OCI-LY7 (cell line): ENCODE results near the gene CLMP.

ENCODE experiments used
- EZH2phosphoT487 ChIP-seq: fragments of 200-600 bp; sonication (generic); IDR thresholded peaks from 2 replicates; pipeline ENCODE4 v1.6.1; 2018; ENCODE audit warnings: low read depth, borderline replicate concordance, mild to moderate bottlenecking, mixed run types, antibody characterized with exemption, low read length, moderate library complexity, mixed read lengths
- TF ChIP-seq, protein P1 (sequence below): fragments of 200-600 bp; sonication (generic); conservative IDR thresholded peaks from 2 replicates; pipeline ENCODE4 v1.5.1; 2014; ENCODE audit warnings: mild to moderate bottlenecking, antibody characterized with exemption, low read length, moderate library complexity, mixed read lengths

DNA sequence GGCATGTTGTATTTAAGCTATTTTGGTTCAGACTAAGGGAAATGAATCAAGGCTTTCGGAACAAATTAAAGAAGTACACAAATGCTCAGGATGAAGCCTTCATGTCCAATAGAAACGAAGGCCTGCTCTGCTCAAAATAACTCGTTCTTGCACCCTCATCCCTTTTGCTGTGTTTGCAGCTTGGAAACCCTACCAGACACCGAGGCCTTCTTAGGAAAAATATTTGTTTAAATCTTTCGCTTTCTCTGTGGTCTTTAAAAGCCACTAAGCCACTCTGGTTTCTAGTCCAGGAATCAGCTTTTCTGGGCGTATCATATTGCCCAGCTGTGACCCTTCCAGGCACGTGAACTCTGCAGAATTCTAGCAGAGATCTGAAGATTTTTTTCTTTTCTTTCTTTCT lies 72.2 kb downstream of the CLMP start:
- TF ChIP-seq, protein P1, sequence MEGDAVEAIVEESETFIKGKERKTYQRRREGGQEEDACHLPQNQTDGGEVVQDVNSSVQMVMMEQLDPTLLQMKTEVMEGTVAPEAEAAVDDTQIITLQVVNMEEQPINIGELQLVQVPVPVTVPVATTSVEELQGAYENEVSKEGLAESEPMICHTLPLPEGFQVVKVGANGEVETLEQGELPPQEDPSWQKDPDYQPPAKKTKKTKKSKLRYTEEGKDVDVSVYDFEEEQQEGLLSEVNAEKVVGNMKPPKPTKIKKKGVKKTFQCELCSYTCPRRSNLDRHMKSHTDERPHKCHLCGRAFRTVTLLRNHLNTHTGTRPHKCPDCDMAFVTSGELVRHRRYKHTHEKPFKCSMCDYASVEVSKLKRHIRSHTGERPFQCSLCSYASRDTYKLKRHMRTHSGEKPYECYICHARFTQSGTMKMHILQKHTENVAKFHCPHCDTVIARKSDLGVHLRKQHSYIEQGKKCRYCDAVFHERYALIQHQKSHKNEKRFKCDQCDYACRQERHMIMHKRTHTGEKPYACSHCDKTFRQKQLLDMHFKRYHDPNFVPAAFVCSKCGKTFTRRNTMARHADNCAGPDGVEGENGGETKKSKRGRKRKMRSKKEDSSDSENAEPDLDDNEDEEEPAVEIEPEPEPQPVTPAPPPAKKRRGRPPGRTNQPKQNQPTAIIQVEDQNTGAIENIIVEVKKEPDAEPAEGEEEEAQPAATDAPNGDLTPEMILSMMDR, result no peak
- no peak for TF ChIP-seq EZH2phosphoT487
